Keratinocyte (primary cell): ENCODE measurements around the gene THRB. TPM values are rescaled to one million over a fixed set of nuclear protein-coding genes. Genes with fewer than 3 reads are reported as not detected.

ENCODE experiments used
- DNase-seq: peaks from one replicate; pipeline ENCODE4 v3.0.0-alpha.2; 2011; ENCODE audit warnings: low read depth, missing footprints, low spot score
- FAIRE-seq: peaks from 2 replicates; lab custom pipeline; 2011; peaks lifted over from hg19 to GRCh38; lab: Jason Lieb, UNC
- H2AFZ ChIP-seq: 2 replicates; pipeline ENCODE4 v1.6.0; 2012; ENCODE audit warnings: low read length, control low read depth, inconsistent platforms; ENCODE audit not compliant: control insufficient read depth
- H3K27ac ChIP-seq: 2 replicates; pipeline ENCODE4 v1.5.1; 2011; ENCODE audit warnings: low read length; ENCODE audit not compliant: control insufficient read depth, insufficient read depth
- H3K27me3 ChIP-seq: 3 replicates; pipeline ENCODE4 v1.6.0; 2011; ENCODE audit warnings: low read length; ENCODE audit not compliant: control insufficient read depth, insufficient read depth; ENCODE audit errors: extremely low read depth
- H3K36me3 ChIP-seq, 2 experiments: 2 replicates in 1 of 2; 3 replicates in 1 of 2; pipeline ENCODE4 v1.5.1; 2011; ENCODE audit warnings: low read length in 2 of 2, mild to moderate bottlenecking in 1 of 2; ENCODE audit not compliant: control insufficient read depth in 2 of 2, insufficient read depth in 2 of 2; ENCODE audit errors: extremely low read depth in 1 of 2
- H3K4me1 ChIP-seq: 3 replicates; pipeline ENCODE4 v1.5.1; 2011; ENCODE audit warnings: low read length; ENCODE audit not compliant: control insufficient read depth, insufficient read depth; ENCODE audit errors: extremely low read depth
- H3K4me2 ChIP-seq: 3 replicates; pipeline ENCODE4 v1.6.0; 2011; ENCODE audit warnings: low read depth, low read length; ENCODE audit not compliant: control insufficient read depth, insufficient read depth; ENCODE audit errors: extremely low read depth
- H3K4me3 ChIP-seq, 3 experiments: fragments of 200-600 bp in 1 of 3; sonication (generic) in 1 of 3; 2 replicates in 2 of 3; 3 replicates in 1 of 3; pipeline ENCODE4 v1.5.1; 2011 to 2016; ENCODE audit warnings: low read length in 3 of 3, mild to moderate bottlenecking in 3 of 3, control low read depth in 2 of 3, inconsistent platforms in 1 of 3, low read depth in 1 of 3, mixed read lengths in 1 of 3, mixed run types in 1 of 3, moderate library complexity in 1 of 3; ENCODE audit not compliant: control insufficient read depth in 2 of 3, insufficient read depth in 2 of 3; ENCODE audit errors: extremely low read depth in 1 of 3
- H3K79me2 ChIP-seq: 2 replicates; pipeline ENCODE4 v1.6.0; 2012; ENCODE audit warnings: low read length; ENCODE audit not compliant: control insufficient read depth, insufficient read depth
- H3K9ac ChIP-seq: 3 replicates; pipeline ENCODE4 v1.6.0; 2011; ENCODE audit warnings: low read length; ENCODE audit not compliant: control insufficient read depth, insufficient read depth; ENCODE audit errors: extremely low read depth
- H3K9me1 ChIP-seq: 3 replicates; pipeline ENCODE4 v1.6.0; 2011; ENCODE audit warnings: low read length; ENCODE audit not compliant: control insufficient read depth, insufficient read depth; ENCODE audit errors: extremely low read depth
- H3K9me3 ChIP-seq: 2 replicates; pipeline ENCODE4 v1.5.1; 2012; ENCODE audit warnings: low read depth, low read length; ENCODE audit not compliant: control insufficient read depth
- H4K20me1 ChIP-seq: 3 replicates; pipeline ENCODE4 v1.6.0; 2011; ENCODE audit warnings: low read length; ENCODE audit not compliant: control insufficient read depth, insufficient read depth; ENCODE audit errors: extremely low read depth
- EZH2 ChIP-seq: IDR thresholded peaks from one replicate; pipeline ENCODE4 v1.6.1; 2012; ENCODE audit warnings: inconsistent platforms, mild to moderate bottlenecking, low read length, moderate library complexity
- dilution Hi-C: fragments of 300-500 bp; cut with MboI; formaldehyde crosslinking; loops from one replicate; pipeline ENCODE4 v1.7.0; 2020; ENCODE audit warnings: low sequenced_read_pairs; ENCODE audit not compliant: extremely low pct_ligation_motif_present
- polyA plus RNA-seq, 5 experiments: library from polyadenylated mRNA; depleted of rRNA in 3 of 5; stranded (reverse) in 3 of 5; stranded (forward) in 1 of 5; unstranded in 1 of 5; fragments of >200 nt; gene quantifications; 1 replicate in 1 of 5; 2 replicates in 3 of 5; 3 replicates in 1 of 5; pipeline versions ENCODE4 v1.2.1 to v1.2.3, GENCODE V29; 2011 to 2012; ENCODE audit warnings: missing spikeins in 2 of 5, low read depth in 1 of 5, low replicate concordance in 1 of 5
- TF ChIP-seq, protein P1 (sequence below), 3 experiments: IDR thresholded peaks in 1 of 3; conservative IDR thresholded peaks in 1 of 3; optimal IDR thresholded peaks in 1 of 3; 2 replicates in 2 of 3; 3 replicates in 1 of 3; pipeline versions ENCODE3 to v1.5.1; 2011; ENCODE audit warnings: low read length in 3 of 3, mild to moderate bottlenecking in 3 of 3, moderate library complexity in 2 of 3, control low read depth in 1 of 3, inconsistent platforms in 1 of 3; ENCODE audit not compliant: insufficient read depth in 2 of 3; ENCODE audit errors: extremely low read depth in 1 of 3

The THRB gene
- polyA plus RNA-seq, 1 donor (not counting 4 experiments of a cell fraction or from before 2014, with no cell fraction given), result 2.6 TPM

DNA sequence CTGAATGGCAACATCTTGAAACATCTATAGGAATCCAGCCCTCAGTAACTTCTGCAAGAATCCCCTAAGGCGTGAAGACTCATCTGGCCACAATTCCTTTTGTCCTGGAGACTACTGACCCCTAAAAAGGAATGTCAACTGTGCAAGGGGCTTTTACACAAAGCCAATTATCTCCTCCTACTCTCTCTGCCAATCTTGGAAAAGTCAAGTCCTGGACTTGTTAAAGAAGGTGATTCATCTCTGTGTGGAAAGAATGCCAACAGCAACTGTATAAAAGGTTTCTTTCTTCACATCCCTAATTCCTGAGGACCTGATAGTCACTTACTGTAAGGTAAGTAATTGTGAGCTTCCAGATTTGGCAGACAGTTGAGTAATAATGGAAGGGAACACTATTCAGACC is 22.3 kb downstream of the THRB start:
- H3K9me3 ChIP-seq, result no peaks in the 10 kb centered on the region
- no peaks in the 10 kb centered on the region for H3K27me3 ChIP-seq
- dilution Hi-C loops, result no loop called here
- no peaks in the 10 kb centered on the region for H3K36me3 ChIP-seq
- no peak overlapping the region for H3K9ac ChIP-seq
- no peaks in the 10 kb centered on the region for H3K79me2 ChIP-seq
- peak overlapping the region; percentile 40 for H3K4me2 ChIP-seq
- H3K9me1 ChIP-seq, result no peaks in the 10 kb centered on the region
- H2AFZ ChIP-seq, result no peak overlapping the region
- no peak overlapping the region for H3K4me3 ChIP-seq
- no peak overlapping the region for H3K27ac ChIP-seq
- no peaks in the 10 kb centered on the region for H4K20me1 ChIP-seq
- H3K4me1 ChIP-seq, result peaks cover 13% of the 10 kb centered on the region
- peak; percentile 84 for DNase-seq
- TF ChIP-seq EZH2, result no peak
- TF ChIP-seq, protein P1, sequence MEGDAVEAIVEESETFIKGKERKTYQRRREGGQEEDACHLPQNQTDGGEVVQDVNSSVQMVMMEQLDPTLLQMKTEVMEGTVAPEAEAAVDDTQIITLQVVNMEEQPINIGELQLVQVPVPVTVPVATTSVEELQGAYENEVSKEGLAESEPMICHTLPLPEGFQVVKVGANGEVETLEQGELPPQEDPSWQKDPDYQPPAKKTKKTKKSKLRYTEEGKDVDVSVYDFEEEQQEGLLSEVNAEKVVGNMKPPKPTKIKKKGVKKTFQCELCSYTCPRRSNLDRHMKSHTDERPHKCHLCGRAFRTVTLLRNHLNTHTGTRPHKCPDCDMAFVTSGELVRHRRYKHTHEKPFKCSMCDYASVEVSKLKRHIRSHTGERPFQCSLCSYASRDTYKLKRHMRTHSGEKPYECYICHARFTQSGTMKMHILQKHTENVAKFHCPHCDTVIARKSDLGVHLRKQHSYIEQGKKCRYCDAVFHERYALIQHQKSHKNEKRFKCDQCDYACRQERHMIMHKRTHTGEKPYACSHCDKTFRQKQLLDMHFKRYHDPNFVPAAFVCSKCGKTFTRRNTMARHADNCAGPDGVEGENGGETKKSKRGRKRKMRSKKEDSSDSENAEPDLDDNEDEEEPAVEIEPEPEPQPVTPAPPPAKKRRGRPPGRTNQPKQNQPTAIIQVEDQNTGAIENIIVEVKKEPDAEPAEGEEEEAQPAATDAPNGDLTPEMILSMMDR (optimal IDR thresholded peaks at IDR 0.05 in 1 of 3, IDR thresholded peaks at IDR 0.05 in 1 of 3, conservative IDR thresholded peaks at IDR 0.05 in 1 of 3; ENCODE audit: extremely low read depth in 1 of 3, insufficient read depth in 2 of 3, low read length in 3 of 3), result no peak
- FAIRE-seq, result peak; percentile 97

DNA sequence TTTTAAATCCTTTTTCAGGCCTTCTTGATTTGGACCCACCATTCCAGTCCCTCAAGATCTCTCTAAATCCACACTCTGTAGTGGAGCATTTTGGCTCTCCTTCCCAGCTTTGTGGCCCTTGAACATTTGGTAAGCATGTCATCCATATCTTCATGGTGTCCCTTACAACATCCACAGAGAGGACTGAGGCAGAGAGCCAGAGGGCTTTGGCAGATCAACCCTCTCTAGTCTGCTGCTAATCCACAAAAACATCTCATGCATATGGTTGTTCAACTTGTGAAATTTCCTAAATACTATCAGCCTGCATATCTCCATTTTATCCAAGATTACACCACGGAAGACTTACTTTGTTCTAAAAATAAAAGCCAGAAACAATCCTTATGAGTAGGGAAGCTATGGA is 23.2 kb downstream of the THRB start:
- H3K9me3 ChIP-seq, result no peaks in the 10 kb centered on the region
- no peaks in the 10 kb centered on the region for H3K36me3 ChIP-seq
- no peak for DNase-seq
- no peak overlapping the region for H3K27ac ChIP-seq
- no peaks in the 10 kb centered on the region for H3K9me1 ChIP-seq
- dilution Hi-C loops, result no loop called here
- no peaks in the 10 kb centered on the region for H3K27me3 ChIP-seq
- TF ChIP-seq EZH2, result no peak
- TF ChIP-seq, protein P1 (optimal IDR thresholded peaks at IDR 0.05 in 1 of 3, IDR thresholded peaks at IDR 0.05 in 1 of 3, conservative IDR thresholded peaks at IDR 0.05 in 1 of 3; ENCODE audit: extremely low read depth in 1 of 3, insufficient read depth in 2 of 3, low read length in 3 of 3), result no peak
- H3K4me2 ChIP-seq, result no peak overlapping the region
- H2AFZ ChIP-seq, result no peak overlapping the region
- no peaks in the 10 kb centered on the region for H4K20me1 ChIP-seq
- H3K4me3 ChIP-seq, result no peak overlapping the region
- H3K79me2 ChIP-seq, result no peaks in the 10 kb centered on the region
- no peak for FAIRE-seq
- peaks cover 13% of the 10 kb centered on the region for H3K4me1 ChIP-seq
- no peak overlapping the region for H3K9ac ChIP-seq
